Measurements from ENCODE around the gene UNKL. TPM values are rescaled to one million over a fixed set of nuclear protein-coding genes. Genes with fewer than 3 reads are reported as not detected.

The UNKL gene
- total RNA-seq, 1 donor from 2014 or later = 13.8 TPM

DNA sequence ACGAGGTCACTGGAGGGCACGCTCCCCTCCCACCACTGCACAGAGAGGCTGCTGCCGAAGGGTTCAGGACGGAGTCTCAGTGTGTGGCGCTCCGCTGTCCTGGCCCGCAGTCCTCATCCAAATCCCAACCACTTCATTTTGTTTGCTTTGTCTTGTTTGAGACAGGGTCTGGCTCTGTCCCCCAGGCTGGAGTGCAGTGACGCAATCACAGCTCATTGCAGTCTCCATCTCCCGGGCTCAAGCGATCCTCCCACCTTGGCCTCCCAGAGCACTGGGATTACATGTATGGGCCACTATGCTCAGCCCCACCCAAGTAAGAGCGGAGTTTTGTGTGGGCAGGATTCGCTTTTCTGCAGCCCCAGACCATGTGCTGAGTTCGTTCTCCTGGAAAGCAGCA, 12.7 kb downstream of the UNKL start:
- no peak for DNase-seq (ENCODE audit: low read depth)

DNA sequence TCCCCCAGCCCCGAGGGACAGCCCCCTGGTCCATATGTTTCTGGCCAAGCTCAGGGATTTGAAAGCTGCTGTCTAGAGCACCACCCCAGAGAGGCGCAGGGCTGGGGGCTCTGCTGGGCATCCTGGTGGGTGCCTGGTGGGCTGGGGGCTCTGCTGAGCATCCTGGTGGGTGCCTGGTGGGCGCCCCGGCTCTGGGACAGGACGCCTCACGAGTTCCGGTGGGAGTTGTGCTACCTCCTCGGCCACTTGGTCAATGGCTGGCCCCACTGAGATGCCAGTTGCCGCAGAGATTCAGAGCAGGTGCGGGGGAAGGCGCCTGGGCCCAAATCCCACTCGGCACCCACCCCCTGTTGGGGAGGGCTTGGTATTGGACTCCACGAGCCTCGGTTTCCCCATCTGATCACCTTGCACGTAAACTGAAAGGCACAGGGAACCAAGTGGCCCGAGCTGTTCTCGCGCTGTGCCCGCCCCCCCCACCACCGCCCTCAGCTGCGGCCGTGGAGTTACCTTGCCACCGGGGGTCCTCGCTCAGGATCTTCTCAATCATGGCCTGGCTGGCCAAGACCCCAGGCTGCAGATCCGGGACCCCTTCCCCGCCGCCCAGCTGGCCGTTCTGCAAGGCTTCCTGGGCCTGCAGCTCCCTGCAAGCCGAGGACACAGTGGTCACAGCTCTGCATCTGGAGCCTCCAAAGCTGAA, 13.3 kb downstream of the UNKL start:
- DNase-seq (ENCODE audit: low read depth) = no peak

DNA sequence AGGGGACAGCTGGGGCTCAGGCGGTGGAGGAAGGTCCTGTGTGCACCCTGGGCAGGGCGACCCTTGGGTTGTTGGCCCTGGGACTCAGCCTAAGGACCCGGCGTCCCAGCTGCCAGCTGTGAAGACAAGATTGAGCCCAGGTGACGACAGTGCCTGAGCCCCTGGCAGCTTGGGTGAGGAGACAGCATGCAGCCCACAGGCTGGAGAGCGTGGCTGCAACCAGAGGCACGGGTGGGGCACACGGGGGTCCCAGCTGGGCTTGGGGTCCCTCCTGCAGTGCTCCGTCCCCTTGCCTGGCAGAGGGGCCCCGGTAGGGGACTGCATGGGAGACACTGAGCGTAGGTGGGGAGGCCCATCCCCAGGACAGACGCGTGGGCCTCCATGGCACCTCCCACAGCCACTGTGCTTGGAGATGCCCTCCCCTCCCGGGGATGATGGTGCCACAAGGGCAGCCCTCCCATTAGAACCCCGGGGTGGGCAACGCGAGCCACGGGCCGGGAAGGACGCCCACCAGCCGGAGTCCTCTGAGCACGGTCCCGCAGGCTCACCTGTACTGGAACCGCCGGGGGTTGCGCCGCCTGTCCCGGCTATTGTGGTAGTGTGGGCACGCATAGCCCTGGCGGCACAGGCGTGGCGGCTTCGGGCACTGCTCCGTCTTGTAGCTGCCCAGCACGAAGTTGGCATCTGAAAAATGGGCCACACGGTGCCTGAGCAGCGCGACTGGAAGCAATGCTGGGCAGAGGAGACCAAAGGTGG, 15.5 kb downstream of the UNKL start:
- DNase-seq (ENCODE audit: low read depth) = no peak

DNA sequence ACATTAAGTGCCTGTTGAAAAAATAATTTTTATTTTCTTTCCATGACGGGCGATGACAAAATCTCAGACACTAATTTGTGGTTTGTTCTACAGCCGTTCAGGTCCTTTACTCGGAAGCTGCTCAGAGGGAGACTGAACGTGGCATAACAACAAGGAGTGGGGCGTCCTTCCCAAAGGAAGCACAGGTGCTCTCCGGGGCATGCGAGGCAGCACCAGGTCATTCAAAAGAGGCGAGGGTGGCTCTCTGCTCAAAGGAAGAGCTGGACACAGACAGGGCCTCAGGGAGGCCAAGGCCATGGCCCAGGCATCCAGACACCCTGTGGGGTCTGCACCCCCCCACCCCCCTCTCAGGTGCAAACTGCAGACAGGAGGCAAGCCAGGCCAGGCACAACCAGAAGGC, 16.2 kb downstream of the UNKL start:
- no peak for DNase-seq (ENCODE audit: low read depth)

DNA sequence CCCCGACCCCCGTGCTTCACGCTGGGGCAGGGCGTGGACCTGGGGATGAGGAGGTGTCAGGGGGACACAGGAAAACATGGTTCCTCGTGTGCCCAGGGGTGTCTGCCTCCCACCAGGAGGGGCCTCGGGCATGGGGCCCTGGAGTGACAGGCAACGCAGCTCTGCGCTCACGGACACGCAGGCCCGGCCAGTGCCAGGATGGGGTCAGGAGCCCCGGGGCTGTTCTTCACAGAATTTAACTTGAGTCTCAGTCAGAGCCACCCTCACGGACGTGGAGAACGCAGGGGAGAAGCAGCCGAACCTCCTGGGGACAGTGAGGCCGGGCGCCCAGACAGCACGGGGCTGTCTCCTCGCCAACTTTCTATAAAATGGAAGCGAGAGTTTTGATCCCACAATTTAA, 16.7 kb downstream of the UNKL start:
- no peak for DNase-seq (ENCODE audit: low read depth)

DNA sequence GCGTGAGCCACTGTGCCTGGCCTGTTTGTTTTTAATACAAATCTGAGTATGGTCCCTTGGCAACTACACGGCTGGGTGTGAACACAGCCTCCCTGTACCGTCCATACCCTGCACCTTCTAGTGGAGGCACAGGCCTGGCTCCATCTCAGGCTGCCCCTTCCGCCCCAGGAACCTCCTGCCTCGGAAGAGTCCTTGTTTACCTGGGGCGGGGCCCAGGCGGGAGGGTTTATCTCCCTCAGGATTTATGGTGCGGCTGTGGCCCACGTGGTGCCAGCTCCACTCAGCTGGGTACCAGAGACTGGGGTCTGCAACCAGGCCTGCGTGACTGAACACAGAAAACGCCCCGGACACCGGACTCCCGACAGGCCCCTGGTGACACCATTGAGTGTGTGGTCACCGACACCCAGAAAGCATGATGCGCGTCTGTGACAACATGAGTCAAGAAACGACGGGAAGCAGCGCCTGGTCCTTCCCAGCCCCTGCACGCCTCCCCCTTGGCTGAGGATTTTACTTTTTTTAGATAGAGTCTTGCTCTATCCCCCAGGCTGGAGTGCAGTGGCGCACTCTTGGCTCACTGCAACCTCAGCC, 19.0 kb downstream of the UNKL start:
- no peak for DNase-seq (ENCODE audit: low read depth)

DNA sequence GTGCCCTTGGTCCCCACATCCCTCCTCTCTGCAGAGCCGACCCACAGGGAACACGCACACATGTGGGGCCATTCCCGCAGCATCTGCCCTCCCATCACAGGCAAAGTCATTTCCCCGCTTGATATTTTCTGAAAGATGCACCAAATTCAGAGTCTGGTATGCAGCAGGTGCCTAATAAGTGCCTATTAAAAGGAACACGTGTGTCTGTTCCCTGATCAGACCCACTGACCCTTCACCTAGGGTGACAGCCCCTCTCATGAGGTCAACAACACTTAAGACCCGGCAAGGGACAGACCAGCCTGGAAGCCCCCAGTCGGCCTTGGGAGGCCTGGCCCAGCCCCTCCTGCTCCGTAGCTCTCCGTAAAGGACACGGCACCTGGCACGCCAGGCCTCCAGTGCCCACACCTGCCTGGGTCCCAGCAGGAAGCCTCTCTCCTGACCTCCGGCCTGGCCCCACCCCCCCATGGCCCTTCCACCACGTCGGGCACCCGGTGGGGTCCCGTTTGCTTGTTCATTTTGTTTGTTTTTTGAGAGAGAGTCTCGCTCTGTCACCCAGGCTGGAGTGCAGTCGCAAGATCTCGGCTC, 20.0 kb downstream of the UNKL start:
- DNase-seq (ENCODE audit: low read depth) = no peak

DNA sequence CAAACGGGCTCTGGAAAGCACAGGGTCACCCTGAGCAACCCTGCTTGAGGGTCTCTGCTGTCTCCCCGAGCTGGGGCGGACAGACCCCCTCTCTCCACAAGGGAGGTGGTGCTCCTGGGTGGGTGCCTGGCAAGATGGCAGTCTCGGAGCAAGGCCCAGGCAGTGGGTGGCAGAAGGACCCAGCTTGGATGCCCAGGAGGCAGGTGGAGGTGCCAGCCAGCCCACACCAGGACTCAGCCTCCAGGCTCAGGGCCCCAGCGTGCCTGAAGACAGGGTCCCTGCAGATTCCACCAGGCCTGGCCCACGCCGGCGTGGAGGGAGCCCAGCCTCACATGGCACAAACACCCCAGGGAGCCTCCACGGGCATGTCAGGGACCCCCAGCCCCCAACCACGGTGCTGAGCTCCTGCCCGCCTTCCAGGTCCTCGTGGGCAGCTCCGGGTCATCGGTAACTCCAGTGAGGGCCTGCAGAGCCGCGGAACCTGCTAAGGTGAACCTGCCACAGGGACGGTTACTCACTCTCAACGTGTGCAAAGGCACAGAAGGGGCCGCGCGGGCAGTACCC, 20.8 kb downstream of the UNKL start:
- no peak for DNase-seq (ENCODE audit: low read depth)

DNA sequence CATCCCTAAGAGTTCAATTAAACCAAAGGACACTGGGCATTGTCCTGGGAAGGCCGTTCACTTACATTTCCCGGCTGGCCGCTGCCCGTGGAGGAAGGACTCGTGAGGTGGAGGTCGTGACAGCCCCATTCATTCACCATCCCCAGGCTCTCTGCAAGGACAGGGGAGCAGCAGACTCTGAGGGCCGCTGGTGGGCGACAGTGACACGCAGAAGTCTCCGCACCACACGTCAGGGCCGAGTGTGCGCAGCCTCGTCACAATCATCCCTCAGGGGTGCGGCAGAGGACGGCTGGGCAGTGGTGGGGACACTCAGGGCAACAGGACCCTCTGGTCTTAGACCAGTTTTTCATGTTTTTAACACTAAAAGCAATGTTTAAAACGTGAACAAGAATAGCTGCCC, 21.7 kb downstream of the UNKL start:
- DNase-seq (ENCODE audit: low read depth) = no peak

DNA sequence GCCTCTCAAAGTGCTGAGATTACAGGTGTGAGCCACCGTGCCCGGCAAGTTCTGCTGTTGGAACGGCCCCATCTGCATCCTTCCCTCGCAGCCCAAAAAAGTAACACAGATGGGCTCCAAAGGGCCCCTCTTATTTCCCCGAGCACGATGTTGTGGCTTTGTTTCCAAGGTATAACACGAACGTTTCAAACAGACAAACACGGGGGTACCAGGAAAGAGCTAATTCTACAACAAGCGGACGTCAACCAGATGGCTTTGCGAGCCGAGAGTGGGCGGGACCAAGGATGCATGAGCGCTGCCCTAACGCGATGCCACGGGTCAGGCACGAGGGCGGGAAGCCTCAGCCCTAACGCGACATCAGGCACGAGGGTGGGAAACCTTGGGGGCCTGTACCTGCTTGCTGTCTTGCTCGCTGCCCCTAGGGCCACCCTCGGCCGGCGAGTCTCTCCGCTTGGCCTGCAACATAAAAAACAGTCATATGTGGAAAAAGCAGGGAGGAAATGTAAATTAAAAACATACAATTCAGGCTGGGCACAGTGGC, 24.2 kb downstream of the UNKL start:
- no peak for DNase-seq (ENCODE audit: low read depth)

DNA sequence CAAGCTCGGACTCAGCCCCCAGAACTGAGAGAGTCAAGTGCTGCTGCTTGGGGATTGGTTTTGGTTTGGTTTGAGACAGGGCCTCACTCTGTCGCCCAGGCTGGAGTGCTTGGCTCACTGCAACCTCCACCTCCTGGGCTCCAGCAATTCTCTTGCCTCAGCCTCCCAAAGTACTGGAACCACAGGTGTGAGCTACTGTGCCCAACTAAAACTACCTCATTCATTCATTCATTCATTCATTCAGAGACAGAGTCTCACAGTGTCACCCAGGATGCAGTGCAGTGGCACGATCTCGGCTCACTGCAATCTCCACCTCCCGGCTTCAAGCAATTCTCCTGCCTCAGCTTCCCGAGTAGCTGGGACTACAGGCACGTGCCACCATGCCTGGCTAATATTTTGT, 24.7 kb downstream of the UNKL start:
- DNase-seq (ENCODE audit: low read depth) = no peak

DNA sequence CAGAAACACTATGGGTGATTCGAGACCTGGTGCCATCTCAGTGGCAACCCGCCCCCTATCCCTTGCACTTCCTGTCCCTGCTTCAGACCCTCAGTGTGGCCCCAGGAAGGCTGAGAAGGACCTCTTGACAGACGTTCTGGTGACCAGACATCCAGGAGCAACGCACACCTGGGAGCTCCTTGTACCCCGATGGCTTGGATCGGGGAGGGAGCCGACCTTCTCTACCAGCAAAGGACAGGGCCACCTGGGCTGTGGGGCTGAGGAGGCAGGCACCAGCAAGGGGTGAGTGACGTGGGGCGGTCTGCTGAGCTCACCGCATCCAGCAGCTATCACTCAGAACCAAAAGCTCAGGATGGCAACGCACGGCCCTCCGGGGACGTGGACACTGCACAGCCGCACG, 27.2 kb downstream of the UNKL start:
- DNase-seq (ENCODE audit: low read depth) = no peak

DNA sequence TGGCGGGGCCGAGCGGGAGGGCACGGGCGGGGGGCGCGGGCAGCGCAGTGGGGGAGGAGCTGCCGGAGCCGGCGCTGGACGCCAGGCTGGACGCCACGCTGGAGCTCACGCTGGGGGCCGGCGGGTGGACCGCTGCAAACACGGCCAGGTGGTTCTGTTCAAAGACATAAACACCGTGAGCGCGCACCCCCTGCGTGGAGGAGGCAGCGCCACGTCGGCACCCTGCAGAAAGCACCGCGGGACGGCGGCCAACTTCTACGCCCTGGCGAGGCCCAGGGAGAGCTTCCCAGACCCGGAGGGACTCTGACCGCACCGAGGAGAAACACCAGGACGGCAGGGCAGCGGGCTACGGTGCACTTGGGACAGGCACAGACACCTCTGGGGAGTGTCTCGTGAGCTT, 29.3 kb downstream of the UNKL start:
- DNase-seq (ENCODE audit: low read depth) = no peak

DNA sequence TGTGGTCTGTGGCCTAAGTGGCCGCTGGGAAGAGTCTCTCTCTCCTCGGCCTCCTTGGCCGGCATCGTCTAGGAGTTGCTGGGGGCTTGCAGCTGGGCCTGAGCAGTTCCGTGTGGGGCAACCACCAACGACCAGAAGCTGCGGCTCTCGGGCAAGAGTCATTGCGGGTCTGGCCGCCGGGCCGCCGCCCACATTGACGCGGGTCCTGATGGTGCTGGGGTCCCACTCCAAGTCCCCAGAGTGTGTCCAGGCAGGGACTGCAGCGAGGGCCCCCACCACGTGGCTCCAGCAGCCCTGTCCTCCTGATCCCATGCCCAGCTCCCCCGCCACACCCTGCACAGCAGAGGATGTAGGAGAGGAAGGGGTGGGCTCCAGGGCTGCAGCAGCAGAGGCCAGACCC, 30.9 kb downstream of the UNKL start:
- no peak for DNase-seq (ENCODE audit: low read depth)

DNA sequence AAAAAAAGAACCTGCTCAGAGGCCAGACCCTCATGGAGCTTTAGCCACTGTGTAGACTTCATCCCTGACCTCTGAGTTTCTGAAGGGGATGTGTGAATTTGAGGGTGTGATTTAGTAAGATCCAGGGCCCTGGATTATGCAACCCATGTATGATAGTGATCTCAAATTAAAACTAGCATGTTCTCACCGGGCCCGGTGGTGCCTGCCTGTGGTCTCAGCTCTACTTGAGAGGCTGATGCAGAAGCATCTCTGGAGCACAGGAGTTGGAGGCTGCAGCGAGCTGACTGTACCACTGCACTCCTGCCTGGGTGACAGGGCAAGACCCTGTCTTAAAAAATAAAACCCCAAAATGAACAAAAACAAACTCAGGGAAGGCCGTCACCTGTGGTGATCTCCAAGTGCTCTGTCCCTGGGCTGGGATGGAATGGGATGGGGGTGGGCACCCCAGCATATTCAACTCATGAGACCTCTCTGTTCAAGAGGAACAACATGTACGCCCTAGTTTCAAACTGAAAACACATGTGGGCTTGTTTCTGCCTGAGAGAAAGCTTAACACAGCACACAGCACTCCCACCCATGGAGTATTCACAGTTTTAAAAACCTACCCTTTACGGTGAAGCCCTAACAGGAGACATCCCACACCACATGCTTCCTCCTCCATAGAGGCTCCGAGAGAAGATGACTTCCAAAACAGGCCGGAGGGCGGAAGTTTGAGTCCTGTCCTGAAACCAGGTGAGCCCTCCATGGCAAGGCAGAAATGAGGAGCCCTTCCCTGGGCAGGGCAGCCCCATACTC, 32.7 kb downstream of the UNKL start:
- DNase-seq (ENCODE audit: low read depth) = no peak

DNA sequence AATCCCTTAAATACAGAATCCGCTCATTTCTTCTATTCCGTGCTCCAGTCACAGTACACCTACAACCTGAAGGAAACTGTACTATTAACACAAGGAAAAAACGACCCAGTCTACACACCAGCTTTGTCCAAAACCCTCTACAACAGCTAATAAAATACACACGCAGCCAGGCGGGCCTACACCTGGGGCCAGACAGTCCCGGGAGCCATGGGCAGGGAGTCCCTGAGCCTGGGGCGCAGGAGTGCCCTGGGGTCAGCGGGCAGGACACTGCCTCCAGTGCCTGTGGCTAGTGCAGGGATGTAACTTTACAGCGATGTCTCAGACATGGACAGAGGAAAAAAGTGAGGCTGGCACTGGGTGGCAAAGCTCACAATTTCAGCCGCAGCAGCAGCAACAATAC, 34.3 kb downstream of the UNKL start:
- DNase-seq (ENCODE audit: low read depth) = no peak

DNA sequence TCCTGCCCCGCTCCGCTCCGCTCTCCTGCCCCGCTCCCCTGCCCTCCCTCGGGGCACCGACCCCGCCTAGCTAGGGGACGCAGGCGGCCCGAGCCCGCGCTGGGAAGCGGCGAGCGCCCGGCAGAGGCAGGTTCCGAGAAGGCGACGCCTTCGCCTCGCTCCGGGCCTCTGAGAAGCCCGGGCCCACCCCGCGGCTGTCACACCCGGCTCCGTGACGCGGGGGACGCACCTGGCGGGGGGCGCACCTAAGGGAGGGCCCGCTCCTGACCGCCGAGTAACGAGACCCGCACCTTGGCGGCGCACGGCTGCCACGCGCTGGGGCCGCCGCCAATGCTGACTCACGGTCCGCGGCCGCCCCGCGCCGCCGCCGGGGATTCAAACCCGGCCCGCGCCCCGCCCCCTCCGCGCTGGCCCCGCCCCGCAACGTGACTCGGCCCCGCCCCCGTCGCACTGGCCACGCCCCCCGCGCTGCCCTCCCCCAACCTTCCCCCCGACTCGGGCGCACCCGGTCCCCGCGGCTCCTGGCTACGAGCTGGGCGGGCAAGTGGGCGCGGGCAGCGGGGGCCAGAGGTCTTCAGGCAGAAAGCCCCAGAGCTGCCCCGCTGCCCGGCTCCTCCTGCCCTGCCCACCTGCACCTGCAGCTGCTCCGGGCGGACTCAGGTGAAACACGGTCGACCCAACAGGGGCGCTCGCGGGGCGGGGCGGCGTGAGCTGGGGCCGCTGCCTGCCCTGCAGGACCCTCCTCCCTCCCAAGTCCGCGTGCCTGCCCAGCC, 35.0 kb downstream of the UNKL start:
- no peak for DNase-seq (ENCODE audit: low read depth)

DNA sequence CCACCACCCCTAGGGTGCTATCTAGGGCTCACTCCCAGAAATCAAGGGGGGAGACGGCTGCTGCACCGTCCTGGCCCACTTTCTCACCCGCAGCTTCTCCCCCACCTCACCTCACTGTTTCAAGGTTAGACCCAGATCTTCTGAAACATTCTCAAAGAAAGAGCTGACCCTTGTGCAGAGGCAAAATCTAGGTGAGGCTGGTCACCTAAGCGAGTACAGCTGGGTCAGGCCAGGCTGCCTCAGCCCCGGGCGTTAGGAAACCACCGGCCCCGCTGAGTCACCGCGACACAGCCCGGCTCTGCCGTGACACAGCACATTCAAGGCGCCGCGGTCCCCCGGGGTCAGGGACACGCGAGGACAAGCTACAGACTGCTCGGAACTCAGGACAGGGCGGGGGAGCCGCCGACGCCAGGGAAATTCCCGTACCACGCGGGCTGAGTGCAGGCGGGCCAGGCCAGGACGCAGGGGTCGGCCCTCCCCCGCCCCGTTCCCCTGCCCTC, 35.6 kb downstream of the UNKL start:
- DNase-seq (ENCODE audit: low read depth) = peak; percentile 76

DNA sequence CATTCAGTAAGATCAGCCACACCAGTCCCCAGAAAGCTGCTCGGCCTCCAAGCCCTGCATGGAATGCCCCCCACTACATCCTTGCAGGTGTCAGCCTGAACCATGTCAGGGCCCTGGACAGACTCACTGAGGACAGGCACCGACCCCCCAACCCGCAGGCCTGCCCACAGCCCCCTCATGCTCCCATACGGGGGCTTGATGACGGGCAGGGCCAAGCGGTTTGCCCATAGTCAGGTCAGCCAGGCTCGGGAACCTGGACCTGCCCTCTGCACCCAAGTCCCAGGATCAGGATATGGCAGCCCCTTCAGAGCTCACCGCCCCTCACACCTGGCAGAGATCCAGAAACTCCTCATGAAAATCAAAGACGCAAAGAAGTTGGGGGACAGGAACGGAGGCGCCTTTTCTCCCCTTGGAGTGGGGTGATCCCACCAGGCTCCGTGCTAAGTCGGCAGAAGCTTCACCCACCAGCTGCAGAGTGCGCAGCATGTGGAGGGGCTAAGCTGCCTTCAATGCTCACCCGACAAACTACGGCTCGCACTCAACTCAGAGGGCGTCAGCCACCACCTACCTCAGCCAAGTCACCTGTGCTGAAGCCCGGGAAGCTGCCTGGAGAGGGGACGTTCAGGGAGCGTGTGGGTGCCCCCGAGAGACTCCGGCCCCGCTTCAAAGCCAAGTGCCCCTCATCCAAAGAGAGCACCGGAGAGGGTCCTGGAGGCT, 36.3 kb downstream of the UNKL start:
- no peak for DNase-seq (ENCODE audit: low read depth)

Measured in renal cortical epithelial cell (primary cell).